ENCODE measurements around the gene DAZAP2. TPM values are rescaled to one million over a fixed set of nuclear protein-coding genes. Genes with fewer than 3 reads are reported as not detected.

Gene DAZAP2
- total RNA-seq, 1 donor from 2014 or later = 130 TPM

DNA sequence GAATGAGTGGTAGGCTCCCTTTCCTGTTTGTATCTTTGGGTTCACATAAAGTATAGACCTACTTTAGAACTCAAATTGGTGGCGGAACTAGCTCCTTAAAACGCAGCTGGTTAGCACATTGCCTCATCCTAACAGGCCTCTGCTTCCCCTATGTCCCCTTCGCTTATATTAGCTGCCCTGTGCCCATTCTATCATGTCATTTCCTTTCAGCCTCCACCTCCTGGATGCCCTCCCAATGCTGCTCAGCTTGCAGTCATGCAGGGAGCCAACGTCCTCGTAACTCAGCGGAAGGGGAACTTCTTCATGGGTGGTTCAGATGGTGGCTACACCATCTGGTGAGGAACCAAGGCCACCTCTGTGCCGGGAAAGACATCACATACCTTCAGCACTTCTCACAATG is 3.5 kb downstream of the DAZAP2 start:
- H3K4me3 Mint-ChIP-seq (ENCODE audit: unreplicated experiment) = no peak overlapping the region
- H3K4me1 Mint-ChIP-seq (ENCODE audit: unreplicated experiment) = peaks cover 24% of the 10 kb centered on the region
- no peaks in the 10 kb centered on the region for H3K27me3 Mint-ChIP-seq (ENCODE audit: unreplicated experiment)
- no peak overlapping the region for H3K27ac Mint-ChIP-seq (ENCODE audit: unreplicated experiment)
- no peak for DNase-seq (ENCODE audit: extremely low spot score, unreplicated experiment)
- TF ChIP-seq, protein P1, sequence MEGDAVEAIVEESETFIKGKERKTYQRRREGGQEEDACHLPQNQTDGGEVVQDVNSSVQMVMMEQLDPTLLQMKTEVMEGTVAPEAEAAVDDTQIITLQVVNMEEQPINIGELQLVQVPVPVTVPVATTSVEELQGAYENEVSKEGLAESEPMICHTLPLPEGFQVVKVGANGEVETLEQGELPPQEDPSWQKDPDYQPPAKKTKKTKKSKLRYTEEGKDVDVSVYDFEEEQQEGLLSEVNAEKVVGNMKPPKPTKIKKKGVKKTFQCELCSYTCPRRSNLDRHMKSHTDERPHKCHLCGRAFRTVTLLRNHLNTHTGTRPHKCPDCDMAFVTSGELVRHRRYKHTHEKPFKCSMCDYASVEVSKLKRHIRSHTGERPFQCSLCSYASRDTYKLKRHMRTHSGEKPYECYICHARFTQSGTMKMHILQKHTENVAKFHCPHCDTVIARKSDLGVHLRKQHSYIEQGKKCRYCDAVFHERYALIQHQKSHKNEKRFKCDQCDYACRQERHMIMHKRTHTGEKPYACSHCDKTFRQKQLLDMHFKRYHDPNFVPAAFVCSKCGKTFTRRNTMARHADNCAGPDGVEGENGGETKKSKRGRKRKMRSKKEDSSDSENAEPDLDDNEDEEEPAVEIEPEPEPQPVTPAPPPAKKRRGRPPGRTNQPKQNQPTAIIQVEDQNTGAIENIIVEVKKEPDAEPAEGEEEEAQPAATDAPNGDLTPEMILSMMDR (IDR thresholded peaks at IDR 0.05) = no peak
- H3K9me3 Mint-ChIP-seq (ENCODE audit: unreplicated experiment) = no peaks in the 10 kb centered on the region
- H3K36me3 Mint-ChIP-seq (ENCODE audit: unreplicated experiment) = peaks cover 24% of the 10 kb centered on the region

DNA sequence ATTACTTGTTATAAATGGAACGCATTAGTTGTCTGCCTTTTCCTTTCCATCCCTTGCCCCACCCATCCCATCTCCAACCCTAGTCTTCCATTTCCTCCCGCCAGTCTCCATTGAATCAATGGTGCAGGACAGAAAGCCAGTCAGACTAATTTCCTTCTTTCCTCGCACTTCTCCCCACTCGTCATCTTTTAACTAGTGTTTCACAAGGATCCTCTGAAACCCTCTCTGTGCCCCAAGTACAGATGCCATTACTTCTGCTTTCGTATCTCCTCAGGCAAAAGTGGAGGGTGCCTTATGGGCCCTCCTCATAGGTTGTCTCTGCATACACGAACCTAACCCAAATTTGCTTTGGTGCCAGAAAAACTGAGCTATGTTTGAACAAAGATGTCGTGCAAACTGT is 4.2 kb downstream of the DAZAP2 start:
- TF ChIP-seq, protein P1 (IDR thresholded peaks at IDR 0.05) = no peak
- H3K4me1 Mint-ChIP-seq (ENCODE audit: unreplicated experiment) = peaks cover 29% of the 10 kb centered on the region
- H3K4me3 Mint-ChIP-seq (ENCODE audit: unreplicated experiment) = no peak overlapping the region
- DNase-seq (ENCODE audit: extremely low spot score, unreplicated experiment) = no peak
- H3K9me3 Mint-ChIP-seq (ENCODE audit: unreplicated experiment) = no peaks in the 10 kb centered on the region
- no peaks in the 10 kb centered on the region for H3K27me3 Mint-ChIP-seq (ENCODE audit: unreplicated experiment)
- no peak overlapping the region for H3K27ac Mint-ChIP-seq (ENCODE audit: unreplicated experiment)
- peaks cover 24% of the 10 kb centered on the region for H3K36me3 Mint-ChIP-seq (ENCODE audit: unreplicated experiment)

DNA sequence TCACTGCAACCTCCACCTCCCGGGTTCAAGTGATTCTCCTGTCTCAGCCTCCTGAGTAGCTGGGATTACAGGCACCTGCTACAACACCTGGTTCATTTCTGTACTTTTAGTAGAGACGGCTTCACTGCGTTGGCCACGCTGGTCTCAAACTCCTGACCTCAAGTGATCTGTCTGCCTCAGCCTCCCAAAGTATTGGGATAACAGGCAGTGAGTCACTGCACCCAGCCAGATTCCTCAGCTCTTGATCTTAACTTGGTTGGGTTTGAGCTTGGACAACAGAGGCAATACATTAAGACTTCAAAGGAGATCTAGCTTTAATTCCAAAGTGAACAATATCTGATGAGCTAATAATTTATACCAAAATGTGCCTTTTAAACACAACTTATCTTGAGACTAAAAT is 5.6 kb downstream of the DAZAP2 start:
- no peak overlapping the region for H3K4me3 Mint-ChIP-seq (ENCODE audit: unreplicated experiment)
- H3K36me3 Mint-ChIP-seq (ENCODE audit: unreplicated experiment) = peaks cover 24% of the 10 kb centered on the region
- peaks cover 26% of the 10 kb centered on the region for H3K4me1 Mint-ChIP-seq (ENCODE audit: unreplicated experiment)
- no peak overlapping the region for H3K27ac Mint-ChIP-seq (ENCODE audit: unreplicated experiment)
- DNase-seq (ENCODE audit: extremely low spot score, unreplicated experiment) = no peak
- H3K27me3 Mint-ChIP-seq (ENCODE audit: unreplicated experiment) = no peaks in the 10 kb centered on the region
- no peaks in the 10 kb centered on the region for H3K9me3 Mint-ChIP-seq (ENCODE audit: unreplicated experiment)
- TF ChIP-seq, protein P1 (IDR thresholded peaks at IDR 0.05) = no peak

DNA sequence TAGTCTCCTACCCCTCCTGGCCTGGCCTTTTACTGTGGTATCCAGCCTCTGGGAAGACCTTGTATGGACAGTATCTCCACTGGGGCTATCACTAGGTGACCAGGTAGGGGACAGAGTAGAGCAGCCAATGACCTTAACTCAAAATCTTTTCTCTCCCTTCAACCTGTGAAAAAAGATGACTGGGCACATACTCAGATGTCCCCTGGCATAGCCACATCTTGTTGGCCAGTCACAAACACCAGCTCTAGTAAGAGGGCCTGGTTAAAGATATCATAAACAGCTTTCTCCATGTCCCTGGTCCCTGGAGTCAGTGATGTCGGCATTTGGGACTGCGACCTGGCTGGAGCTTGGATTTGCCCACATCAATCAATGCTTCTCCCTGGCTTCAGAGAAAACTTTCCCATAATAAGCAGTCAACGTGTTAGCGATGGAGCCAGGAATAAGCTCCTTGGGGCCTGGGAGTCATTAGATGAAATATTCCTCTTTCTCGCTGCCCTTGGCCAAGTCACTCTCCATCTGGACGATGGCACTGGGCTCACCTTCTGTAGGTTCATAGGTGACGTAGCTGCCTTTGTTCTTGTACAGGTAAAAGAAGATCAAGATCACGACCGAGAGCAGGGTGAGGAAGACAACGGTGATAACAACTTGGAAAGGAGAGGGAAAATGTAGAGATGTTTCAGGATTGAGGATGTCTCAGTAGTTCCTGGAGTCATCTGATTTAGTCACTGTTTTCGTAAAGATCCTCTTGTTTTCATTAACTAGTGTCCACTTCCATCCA is 7.0 kb downstream of the DAZAP2 start:
- Mint-ChIP-seq H3K27me3 (ENCODE audit: unreplicated experiment) (no peaks in the 10 kb centered on the region), H3K27ac (ENCODE audit: unreplicated experiment) (peak overlapping the region; percentile 15), H3K36me3 (ENCODE audit: unreplicated experiment) (peaks cover 20% of the 10 kb centered on the region), H3K9me3 (ENCODE audit: unreplicated experiment) (no peaks in the 10 kb centered on the region), H3K4me3 (ENCODE audit: unreplicated experiment) (no peak overlapping the region), H3K4me1 (ENCODE audit: unreplicated experiment) (peaks cover 15% of the 10 kb centered on the region)
- no peak for DNase-seq (ENCODE audit: extremely low spot score, unreplicated experiment)
- TF ChIP-seq, protein P1 (IDR thresholded peaks at IDR 0.05) = no peak

DNA sequence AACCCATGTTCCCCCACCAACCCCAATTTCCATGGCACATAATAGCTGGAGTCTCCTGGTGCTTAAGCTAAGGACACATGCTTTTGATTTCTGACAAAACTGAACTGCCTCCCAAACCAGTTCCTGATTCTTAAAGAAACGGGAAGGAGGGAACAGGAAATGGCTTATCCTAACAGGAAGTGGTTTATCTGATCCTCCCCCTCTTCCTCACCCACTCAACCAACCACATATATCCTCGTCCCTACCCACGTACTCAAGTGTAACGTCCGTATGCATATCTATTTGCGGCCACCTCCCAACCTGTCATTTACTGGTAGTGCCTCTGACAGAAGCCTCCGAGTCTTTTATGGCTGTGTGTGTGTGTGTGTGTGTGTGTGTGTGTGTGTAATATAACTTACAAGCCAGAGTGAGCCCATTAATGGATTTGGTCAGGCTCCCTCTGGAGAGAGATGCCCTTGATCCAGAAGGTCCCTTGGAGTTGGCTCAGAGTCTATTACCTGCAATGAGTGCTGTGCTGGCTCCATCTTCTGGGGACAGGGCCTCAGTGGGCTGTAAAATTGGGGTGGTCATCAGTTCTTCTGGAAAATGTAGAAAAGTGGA is 7.7 kb downstream of the DAZAP2 start:
- no peak overlapping the region for H3K4me3 Mint-ChIP-seq (ENCODE audit: unreplicated experiment)
- DNase-seq (ENCODE audit: extremely low spot score, unreplicated experiment) = no peak
- H3K4me1 Mint-ChIP-seq (ENCODE audit: unreplicated experiment) = peaks cover 12% of the 10 kb centered on the region
- peak overlapping the region; percentile 15 for H3K27ac Mint-ChIP-seq (ENCODE audit: unreplicated experiment)
- no peaks in the 10 kb centered on the region for H3K9me3 Mint-ChIP-seq (ENCODE audit: unreplicated experiment)
- peaks cover 18% of the 10 kb centered on the region for H3K36me3 Mint-ChIP-seq (ENCODE audit: unreplicated experiment)
- H3K27me3 Mint-ChIP-seq (ENCODE audit: unreplicated experiment) = no peaks in the 10 kb centered on the region
- TF ChIP-seq, protein P1 (IDR thresholded peaks at IDR 0.05) = no peak

All from osteocyte (in vitro differentiated cells).